ENCODE data around the gene C14orf119.

DNA sequence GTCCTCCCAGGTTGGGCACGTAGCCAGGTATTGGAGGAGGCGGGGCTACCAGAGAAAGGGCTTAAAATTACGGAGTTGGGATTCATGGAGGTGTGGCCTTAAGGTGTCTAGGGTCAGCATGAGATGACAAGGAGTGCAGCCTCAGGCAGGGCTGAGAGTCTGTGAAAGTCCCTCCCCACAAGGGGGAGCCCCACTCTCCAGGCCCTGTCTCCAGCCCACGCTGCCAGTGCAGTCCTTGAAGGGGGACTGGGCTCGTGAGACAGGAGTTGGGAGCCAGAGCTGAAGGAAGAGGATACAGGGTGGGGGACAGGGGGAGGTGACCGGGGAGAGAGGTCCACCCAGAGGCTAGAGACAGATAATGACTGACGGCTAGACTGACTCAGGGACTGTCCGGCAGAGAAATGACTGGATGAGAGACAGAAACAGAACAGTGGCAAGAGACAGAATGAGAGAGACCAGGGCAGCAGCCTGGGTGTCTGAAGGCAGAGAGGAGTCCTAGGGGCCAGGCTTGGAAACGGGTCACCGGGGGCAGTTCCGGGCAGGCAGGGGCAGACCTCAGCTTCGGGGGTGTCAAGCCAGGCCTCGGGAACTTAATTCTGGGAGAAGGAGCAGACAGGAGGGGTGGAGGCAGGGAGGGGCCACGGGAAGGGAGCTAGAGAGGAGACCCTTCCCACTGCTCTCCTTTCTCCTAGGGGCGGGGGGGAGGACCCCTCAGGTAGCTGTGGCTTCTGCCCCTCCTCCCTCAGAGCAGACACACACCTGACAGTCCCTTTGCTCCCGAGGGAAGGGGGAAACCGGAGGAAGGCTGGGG, 39.0 kb upstream of the C14orf119 start:
- TF ChIP-seq POLR2A (IDR thresholded peaks at IDR 0.05) (no peak), CTCF (IDR thresholded peaks at IDR 0.05) (peak; percentile 28 to 53 (median 52))
